GM19240 (cell line): ENCODE data around the gene PTK7.

Experiments used
- DNase-seq: peaks from one replicate; pipeline ENCODE4 v3.0.0; 2011; ENCODE audit warnings: low spot score; ENCODE audit not compliant: insufficient read length

The PTK7 gene

DNA sequence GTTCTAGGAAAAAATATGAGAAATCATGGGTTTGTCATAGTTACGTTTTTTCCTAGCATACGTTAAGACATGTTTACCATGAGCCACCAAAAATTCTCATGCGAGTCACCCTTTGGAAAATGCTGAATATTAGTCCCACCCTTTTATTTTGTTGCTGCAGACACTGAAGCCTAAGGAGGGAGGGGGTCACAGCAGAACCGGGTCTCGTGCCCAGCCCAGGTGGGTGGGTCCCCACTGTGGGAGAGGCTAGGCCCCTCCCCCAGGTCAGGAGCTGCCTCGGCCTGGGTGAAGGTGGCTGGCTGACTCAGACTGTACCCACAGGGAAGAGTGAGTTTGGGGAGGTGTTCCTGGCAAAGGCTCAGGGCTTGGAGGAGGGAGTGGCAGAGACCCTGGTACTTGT, 68.8 kb downstream of the PTK7 start:
- DNase-seq, result no peak

DNA sequence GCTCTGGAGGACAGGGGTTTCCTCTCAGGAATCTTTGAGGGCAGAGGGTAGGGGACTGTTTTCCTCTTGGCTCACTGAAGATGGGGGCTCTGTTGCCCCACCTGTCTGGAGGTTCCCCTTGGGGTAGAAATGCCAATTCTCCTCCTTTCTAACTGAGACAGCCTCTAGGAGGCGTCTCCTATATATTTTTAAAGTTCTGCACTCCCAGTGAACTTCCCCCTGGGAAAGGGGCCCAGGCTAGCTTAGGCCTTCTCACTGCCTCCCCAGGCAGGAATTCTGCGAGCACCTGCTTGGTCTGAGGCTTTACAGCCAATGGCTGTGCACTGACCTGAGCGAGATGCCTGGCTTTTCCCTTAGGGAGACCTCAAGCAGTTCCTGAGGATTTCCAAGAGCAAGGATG, 70.1 kb downstream of the PTK7 start:
- no peak for DNase-seq

DNA sequence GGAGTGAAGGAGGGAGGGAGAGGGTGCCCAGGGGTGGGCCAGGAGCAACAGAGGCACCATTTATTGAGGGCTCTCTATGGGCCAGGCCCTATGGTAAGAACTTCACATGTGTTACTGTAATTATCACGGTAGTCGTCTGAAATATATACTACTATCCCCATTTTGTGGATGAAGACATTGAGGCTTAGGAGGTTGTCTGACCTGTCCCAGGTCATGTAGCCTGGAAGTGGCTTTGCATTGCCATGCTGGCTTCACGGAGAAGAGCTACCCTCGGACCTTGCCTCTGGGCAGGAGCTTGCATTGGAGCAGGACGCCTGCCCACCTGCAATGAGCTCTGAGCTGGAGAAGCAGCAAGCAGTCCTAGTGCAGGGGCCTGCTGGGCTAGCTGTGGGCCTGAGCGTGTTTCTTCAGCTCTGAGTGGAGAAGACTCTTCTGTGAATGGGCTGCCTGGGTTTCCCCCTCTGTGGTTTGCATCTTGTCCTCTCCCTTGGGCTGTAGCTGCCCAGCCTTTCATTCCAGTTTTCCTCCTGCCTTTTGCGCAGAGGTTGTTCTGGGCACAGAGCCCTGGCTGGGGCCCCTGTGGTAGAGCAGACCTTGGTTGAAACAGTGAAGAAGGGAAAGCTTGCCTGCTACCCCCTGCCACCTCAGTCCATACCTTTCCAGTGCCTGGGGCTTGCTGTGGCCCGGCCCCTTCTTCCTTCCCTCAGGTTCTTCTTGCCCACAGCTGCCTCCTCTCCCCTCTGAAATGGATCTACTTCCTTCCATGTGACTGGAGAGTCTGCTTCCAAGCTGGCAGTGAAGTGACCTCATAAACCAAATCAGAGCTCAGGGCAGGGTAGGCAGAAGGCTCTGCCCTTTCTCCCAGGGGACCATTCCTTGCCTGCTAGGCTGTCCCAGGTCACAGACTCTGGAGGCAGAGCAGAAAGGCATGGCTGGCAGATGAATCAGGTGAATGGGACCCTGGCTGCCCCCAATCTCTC, 70.9 kb downstream of the PTK7 start:
- no peak for DNase-seq

DNA sequence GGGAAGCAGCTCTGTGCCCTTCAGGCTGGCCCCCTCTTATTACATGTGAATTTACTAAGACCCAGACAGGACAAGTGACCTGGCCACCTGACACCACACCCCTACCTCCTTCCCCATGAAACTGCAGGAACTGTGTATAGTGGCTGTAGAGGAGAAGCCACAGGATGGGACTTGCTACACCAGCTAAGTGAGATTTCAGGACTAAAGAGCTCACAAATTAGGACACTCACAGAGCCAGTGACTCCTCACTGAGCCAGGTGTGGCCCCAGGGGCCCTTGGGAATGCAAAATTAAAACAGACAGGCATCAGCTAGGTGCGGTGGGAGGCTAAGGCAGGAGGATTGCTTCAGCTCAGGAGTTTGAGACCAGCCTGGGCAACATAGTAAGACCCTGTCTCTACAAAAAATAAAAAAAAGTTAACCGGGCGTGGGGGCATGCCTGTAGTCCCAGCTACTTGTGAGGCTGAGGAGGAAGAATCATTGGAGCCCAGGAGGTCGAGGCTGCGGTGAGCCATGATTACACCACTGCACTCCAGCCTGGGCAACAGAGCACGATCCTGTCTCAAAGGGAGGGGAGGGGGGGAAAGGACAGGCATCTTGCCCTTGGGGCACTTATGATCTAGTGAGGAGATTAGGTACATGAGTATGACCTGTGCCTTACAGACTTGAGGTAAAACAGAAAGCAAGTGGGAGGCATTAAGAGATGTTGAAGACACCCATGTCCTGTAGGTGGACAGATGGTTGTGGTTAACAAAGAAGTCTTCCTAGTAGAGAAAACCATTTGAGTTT, 71.8 kb downstream of the PTK7 start:
- no peak for DNase-seq

DNA sequence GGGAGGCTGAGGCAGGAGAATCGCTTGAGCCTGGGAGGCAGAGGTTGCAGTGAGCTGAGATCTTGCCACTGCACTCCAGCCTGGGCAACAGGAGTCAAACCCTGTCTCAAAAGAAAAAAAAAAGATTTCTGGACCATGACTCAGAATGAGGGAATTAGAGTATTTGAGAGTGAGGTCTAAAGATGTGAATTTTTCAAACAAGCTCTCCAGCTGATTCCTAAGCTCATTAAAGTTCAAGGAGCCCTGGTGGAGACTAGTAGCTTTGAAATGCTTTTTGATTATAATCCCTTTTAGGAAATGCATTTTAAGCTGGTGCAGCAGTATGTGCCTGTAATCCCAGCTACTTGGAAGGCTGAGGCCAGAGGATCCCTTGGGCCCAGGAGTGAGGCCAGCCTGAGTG, 73.2 kb downstream of the PTK7 start:
- DNase-seq, result no peak

DNA sequence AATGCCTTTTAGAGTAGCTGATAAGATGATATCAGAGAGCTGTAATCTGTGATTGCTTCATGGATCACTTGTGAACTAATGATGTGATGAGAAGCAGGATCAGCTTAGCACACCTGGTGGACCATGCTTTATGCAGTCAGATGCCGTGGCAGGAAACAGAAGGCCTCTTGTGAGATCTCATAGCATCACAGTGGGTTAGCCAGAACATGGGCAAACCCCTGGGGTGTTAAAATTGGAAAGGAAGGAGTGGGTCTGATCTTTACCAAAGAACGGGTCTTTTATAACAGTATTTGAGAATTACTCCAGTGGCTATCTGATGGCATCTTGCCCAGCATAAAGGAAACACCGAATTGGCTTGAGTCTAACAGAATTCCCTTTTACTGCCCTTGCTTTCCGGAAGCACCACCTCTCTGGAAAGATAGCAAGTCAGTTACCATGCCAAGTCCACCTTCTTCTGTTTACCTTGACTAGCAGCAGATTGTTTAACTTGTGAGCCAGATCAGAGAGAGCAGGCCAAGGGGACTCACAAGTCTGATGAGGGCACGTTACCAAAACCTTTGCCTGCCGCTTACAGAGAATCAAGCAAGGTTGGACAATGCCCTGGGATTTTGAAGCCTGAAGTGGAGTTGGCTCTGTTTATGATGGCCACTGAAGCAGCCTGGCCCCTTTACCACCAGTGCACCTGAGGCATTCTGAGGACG, 74.1 kb downstream of the PTK7 start:
- no peak for DNase-seq

DNA sequence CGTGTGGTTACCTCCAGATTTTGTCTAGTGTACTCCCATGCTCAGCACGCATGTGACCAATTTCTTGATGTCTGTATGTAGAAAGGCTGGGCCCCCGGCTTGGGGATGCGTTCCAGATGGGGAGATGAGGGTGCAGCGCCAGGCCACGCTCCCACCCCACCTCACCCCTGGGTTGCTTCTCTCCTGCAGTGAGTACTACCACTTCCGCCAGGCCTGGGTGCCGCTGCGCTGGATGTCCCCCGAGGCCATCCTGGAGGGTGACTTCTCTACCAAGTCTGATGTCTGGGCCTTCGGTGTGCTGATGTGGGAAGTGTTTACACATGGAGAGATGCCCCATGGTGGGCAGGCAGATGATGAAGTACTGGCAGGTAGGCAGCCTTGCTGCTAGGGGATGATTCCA, 83.5 kb downstream of the PTK7 start:
- DNase-seq, result no peak

DNA sequence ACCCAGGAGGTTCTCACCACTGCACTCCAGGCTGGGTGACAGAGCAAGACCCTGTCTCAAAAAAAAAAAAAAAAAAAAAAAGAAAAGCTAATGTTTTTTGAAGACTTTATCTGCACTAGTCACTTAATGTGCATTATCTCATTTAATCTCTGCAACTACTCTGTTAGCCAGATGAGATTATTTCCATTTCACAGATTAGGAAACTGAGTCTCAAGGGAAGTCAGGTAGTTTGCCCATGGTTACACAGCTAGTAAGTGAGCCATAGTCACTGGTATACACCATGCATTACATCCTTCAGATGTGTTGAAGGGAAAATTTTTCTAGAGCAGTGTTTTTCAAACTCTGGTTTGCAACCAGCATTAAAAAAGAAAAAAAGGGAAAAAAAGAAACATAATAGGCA, 87.8 kb downstream of the PTK7 start:
- no peak for DNase-seq

DNA sequence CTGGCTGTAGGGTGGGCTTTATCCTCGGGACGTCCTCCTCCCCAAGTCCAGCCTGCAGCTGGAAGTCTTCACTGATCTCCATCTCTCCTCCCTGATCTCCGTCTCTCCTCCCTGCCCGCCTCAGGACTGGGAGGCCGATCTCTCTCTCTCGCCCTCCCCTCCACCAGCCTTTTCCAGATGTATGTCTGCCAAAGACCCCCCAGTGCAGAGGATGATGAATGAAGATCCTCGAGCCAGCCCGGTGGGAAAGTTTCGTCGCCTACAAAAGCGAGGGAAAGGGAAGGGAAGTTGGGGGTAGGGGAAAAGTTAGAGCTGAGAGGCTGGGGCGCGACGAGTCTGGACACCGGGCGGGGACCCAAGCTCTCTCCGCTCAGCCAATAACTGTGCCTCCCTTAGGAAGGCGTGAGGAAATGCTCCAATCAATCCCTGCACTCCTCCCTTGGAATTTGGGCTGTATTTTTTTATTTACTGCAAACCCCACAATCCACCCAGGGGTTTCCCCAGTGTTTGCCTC, 94.4 kb downstream of the PTK7 start:
- DNase-seq, result no peak

DNA sequence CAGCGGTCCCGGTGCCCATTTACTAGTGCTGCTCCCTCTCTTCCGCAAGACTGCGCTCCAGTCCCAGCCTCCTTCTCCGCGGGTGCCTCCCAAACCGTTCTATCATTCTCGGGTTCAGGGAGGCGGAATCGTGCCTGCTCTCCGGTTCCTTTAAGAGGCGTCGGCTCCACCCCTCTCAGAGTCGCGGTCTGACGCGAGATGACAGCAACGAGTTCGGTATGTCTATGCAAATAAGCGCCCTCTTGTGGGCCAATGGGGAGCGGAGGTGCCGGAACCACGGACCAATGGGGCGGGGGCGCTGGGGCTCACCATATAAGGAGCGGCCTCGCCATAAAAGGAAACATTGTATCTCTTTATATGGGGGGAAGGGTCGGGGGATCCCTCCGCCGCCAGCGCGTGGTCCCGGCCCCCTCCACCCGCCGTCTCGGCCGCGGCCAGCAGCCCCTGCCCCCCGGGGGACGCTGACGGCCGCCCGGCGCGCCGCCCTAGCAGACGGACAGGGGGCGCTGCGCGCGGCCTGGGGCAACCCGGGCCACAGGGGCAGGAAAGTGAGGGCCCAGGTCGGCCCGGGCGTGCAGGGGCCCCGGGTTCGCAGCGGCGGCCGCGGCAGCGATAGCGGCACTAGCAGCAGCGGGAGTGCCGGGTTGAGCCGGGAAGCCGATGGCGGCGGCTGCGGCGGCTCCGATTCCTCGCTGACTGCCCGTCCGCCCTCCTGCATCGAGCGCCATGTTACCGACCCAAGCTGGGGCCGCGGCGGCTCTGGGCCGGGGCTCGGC, 95.0 kb downstream of the PTK7 start, which contains the start of gene SRF:
Gene SRF (plus strand): TSS at position 339 of the 776 bp plus-strand sequence. CDS start 388 bp downstream, at position 727.
- peak; percentile 84 for DNase-seq

DNA sequence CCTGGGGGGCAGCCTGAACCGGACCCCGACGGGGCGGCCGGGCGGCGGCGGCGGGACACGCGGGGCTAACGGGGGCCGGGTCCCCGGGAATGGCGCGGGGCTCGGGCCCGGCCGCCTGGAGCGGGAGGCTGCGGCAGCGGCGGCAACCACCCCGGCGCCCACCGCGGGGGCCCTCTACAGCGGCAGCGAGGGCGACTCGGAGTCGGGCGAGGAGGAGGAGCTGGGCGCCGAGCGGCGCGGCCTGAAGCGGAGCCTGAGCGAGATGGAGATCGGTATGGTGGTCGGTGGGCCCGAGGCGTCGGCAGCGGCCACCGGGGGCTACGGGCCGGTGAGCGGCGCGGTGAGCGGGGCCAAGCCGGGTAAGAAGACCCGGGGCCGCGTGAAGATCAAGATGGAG, 95.6 kb downstream of the PTK7 start:
- no peak for DNase-seq

DNA sequence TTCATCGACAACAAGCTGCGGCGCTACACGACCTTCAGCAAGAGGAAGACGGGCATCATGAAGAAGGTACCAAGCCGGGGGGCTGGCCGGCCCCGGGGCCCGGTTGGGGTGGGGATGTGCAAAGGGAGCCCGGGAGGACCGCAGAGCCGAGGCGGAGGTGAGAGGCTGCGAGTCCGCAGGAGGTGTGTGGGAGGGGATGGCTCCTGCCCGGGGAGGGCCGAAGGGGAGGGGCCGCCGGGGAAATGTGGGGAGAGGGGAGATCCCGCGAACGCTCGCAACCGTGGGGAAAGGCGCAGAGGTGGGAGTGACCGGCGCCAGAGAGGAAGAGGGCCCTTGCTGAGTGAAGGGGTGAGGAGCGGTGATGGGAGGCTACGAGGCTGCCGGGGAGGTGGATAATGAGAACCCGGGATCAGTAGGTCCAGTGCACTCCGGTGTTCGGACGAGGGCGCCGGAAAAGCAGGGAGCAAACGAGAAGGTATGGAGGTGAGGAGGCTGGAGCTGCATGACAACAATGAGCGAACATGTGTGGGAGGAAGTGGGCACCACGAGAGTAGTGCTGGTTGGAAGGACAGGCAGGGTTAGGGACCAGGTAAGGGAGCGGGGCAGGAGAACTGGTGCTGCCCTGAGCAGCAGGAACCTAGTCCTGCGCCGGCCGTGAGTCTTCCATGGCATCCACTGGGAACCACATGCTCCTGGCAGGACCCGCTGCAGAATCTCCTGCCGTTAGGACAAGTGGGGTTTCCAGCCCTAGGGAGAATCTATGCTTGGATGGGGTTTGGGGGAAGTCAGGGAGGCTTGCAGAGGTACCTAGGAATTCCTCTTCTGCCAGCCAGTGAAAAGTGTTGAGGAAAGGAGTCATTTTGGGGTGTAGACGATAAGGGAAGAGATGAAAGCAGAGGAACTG, 96.2 kb downstream of the PTK7 start:
- no peak for DNase-seq

DNA sequence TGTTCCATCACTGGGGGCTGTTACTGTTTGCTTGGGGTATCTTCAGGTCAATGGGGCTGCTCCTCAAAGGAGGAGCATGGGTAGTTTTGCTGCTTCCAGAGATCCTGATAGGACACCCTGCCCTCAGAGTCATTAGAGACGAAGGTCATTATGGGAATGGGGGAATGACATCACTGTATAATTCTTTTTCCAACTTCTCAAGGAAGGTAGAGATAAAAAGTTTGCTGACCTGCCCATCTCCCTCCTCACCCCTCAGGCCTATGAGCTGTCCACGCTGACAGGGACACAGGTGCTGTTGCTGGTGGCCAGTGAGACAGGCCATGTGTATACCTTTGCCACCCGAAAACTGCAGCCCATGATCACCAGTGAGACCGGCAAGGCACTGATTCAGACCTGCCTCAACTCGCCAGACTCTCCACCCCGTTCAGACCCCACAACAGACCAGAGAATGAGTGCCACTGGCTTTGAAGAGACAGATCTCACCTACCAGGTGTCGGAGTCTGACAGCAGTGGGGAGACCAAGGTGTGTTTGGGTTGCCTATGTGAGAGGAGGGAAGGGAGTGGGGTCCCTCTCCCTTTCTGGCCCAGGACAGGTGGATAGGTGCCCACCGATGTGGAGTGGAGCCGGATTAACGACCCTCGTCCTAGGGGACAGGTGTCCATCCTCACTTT, 97.6 kb downstream of the PTK7 start:
- no peak for DNase-seq

DNA sequence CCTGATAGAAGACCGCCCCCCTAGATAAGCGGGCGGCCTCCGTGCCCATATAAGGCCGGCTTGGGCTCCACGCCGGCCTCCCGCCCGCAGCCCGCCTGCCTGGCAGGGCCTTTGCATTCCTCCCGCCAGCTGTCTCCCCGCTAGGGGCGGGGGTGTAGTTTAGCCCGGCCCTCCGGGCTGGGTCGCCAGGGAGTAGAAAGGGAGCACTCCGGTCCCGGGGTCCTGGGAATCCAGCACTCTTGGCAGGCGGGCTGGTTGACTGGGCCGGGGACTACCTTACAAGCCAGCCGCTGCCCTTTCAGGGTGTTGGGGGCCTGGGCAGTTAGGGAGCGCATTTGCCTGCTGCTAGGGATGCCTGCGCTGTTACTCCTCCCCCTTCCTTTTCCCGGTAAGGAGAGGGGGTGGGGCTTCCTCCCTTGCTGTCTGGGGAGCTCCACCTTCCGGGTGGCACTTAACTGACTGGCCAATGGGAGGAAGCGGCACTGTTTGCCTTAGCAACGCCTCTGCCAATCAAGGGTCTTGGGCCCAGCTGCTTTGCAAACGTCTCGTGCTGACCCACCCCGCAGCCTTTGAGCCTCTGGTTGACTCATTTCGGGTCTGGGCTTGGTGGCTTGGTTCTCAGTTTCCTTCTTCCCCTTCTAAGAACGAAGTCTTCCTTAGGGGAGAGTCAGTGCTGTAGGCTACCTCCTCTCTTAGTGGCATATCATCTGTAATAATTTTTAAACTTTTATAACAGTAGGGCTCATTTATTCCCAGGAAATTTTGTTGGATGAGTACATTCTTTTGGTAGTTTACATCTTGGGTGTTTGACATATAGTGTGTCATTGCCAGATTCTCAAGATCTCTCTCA, 98.4 kb downstream of the PTK7 start:
- DNase-seq, result peak; percentile 98

DNA sequence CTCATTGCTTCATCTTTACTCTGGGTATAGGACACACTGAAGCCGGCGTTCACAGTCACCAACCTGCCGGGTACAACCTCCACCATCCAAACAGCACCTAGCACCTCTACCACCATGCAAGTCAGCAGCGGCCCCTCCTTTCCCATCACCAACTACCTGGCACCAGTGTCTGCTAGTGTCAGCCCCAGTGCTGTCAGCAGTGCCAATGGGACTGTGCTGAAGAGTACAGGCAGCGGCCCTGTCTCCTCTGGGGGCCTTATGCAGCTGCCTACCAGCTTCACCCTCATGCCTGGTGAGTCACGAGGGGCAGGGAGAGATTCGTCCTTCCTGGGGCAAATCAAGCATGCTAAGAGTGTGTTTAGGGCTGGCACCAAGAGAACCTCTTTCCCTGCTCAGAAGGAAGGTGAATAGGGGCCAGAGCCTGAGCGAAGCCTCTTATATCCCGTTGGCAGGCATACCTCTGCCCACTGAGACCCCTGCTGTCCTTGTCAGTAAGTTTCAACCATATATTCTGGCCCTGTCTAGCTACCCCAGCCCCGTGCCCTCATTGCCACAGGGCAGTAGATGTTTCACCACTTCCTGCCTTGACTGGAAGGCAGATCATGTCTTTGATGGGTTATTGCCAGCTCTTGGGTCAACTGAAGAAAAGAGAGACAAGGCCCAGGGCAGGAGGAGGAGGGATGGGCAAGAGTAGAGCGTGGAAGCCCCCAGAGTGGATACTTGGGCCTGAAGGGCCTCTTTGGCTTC, 99.7 kb downstream of the PTK7 start:
- no peak for DNase-seq

DNA sequence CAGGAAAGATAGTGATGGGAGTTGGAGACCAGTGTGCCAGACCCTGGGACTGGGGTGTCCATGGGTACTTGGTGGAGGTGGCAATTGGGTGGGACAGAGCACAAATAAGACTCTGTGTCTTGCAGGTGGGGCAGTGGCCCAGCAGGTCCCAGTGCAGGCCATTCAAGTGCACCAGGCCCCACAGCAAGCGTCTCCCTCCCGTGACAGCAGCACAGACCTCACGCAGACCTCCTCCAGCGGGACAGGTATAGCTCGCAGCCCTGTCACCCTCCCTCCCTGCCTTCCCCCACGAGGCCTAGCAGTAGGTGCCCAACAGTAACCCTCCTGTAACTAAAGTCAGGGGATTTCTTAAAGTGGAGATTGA, 100.3 kb downstream of the PTK7 start:
- no peak for DNase-seq

DNA sequence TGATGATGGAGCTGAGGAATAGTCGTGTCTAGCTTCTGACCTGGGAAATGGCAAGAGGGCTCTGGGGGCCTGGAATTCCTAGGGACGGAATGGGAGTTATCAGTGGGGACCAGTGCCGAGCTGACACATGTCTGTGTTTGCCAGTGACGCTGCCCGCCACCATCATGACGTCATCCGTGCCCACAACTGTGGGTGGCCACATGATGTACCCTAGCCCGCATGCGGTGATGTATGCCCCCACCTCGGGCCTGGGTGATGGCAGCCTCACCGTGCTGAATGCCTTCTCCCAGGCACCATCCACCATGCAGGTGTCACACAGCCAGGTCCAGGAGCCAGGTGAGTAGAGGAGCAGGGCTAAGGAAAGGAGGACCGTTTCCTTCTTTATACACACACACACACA, 102.0 kb downstream of the PTK7 start:
- DNase-seq, result no peak
